Measurements from ENCODE around the gene YOD1. TPM values are rescaled to one million over a fixed set of nuclear protein-coding genes. Genes with fewer than 3 reads are reported as not detected.
A peak's percentile ranks its signal among the peaks of the same experiment; 100 is the strongest.

The YOD1 gene
- total and polyA plus RNA-seq, 7 donors: 1.2 to 7.8 (median 5.2) TPM

DNA sequence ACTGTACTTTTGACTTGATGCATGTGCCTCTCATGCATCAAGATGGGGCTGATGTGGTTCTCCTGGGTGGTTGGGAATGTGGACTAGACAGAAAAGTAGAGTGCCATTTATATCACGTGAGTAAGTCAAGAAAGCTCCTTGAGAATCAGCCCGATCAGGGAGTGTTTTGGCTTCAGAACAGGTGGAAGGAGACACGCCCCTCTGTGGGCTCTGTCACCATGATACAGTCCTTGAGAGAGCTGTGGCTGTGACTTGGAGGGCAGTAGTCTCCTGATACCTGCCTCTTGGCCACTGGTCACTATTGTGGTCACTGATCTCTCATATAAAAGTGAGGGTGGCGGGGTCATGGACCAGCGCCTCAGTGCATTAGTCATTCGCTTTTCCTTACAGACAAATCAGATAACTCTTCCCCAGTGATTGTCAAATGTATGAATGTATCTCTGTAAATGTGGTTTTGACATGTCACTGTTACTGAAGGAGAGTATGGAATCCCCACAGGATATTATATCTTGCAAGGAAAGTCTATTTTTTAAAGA, 28.8 kb upstream of the YOD1 start:
- Histone ChIP-seq H3K4me3 (no peak overlapping the region), H3K27me3 (no peaks in the 10 kb centered on the region), H3K9me3 (no peaks in the 10 kb centered on the region), H3K4me1 (peaks cover 0 to 13% (median 0%) of the 10 kb centered on the region in 4 donors), H3K36me3 (peaks cover 0 to 12% (median 7%) of the 10 kb centered on the region in 4 donors), H3K27ac (no peak overlapping the region)
- no peak for TF ChIP-seq POLR2A (IDR thresholded peaks at IDR 0.05)
- TF ChIP-seq EP300 (IDR thresholded peaks at IDR 0.05): no peak
- TF ChIP-seq, protein P1, sequence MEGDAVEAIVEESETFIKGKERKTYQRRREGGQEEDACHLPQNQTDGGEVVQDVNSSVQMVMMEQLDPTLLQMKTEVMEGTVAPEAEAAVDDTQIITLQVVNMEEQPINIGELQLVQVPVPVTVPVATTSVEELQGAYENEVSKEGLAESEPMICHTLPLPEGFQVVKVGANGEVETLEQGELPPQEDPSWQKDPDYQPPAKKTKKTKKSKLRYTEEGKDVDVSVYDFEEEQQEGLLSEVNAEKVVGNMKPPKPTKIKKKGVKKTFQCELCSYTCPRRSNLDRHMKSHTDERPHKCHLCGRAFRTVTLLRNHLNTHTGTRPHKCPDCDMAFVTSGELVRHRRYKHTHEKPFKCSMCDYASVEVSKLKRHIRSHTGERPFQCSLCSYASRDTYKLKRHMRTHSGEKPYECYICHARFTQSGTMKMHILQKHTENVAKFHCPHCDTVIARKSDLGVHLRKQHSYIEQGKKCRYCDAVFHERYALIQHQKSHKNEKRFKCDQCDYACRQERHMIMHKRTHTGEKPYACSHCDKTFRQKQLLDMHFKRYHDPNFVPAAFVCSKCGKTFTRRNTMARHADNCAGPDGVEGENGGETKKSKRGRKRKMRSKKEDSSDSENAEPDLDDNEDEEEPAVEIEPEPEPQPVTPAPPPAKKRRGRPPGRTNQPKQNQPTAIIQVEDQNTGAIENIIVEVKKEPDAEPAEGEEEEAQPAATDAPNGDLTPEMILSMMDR (IDR thresholded peaks at IDR 0.05): no peak
- TF ChIP-seq POLR2AphosphoS5 (IDR thresholded peaks at IDR 0.05): no peak
- WGBS, 2 donors: 70 to 79% methylated on average over 6 of the region's 6 CpGs
- DNase-seq: no peak
- intact Hi-C loops (cut with DNase I): no loop called here

DNA sequence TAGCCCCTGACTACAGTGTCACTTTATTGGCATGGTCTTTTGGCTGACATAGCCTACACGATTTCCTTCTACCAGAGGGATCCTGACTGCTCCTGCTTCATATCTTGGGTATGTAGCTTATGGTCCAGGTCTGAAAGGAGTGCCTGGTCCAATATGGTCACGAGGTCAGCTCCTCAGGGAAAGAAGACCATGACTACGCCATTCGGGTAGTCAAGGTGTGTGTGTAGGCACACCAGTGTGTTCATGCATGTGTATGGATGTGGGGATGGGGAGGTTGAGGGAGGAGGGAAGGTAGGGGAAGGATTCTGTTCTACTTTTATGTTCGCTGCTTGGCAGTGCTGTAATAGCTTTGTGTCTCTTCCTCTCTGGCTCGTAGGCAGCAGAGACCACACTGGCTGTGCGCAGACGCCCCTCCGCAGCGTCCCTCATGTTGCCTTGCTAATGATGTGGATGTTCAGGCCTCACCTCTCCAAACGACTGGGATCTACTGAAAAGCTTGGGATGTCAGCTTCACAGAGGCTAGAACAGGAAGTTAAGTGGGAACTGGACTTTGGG, 27.6 kb upstream of the YOD1 start:
- Histone ChIP-seq H3K9me3 (no peaks in the 10 kb centered on the region), H3K27me3 (no peaks in the 10 kb centered on the region), H3K4me1 (peaks cover 0 to 13% (median 0%) of the 10 kb centered on the region in 4 donors), H3K36me3 (peaks cover 0 to 16% (median 7%) of the 10 kb centered on the region in 4 donors), H3K4me3 (no peak overlapping the region), H3K27ac (no peak overlapping the region)
- TF ChIP-seq POLR2A (IDR thresholded peaks at IDR 0.05) (no peak), POLR2AphosphoS5 (IDR thresholded peaks at IDR 0.05) (no peak), EP300 (IDR thresholded peaks at IDR 0.05) (no peak)
- TF ChIP-seq, protein P1 (IDR thresholded peaks at IDR 0.05): no peak
- WGBS, 2 donors: 85 to 90% methylated on average over 11 of the region's 11 CpGs
- no peak for DNase-seq
- intact Hi-C loops (cut with DNase I): loop anchor here (1.0 kb wide), 1 partner anchor 28 kb away; no protein-coding TSS in a partner anchor

DNA sequence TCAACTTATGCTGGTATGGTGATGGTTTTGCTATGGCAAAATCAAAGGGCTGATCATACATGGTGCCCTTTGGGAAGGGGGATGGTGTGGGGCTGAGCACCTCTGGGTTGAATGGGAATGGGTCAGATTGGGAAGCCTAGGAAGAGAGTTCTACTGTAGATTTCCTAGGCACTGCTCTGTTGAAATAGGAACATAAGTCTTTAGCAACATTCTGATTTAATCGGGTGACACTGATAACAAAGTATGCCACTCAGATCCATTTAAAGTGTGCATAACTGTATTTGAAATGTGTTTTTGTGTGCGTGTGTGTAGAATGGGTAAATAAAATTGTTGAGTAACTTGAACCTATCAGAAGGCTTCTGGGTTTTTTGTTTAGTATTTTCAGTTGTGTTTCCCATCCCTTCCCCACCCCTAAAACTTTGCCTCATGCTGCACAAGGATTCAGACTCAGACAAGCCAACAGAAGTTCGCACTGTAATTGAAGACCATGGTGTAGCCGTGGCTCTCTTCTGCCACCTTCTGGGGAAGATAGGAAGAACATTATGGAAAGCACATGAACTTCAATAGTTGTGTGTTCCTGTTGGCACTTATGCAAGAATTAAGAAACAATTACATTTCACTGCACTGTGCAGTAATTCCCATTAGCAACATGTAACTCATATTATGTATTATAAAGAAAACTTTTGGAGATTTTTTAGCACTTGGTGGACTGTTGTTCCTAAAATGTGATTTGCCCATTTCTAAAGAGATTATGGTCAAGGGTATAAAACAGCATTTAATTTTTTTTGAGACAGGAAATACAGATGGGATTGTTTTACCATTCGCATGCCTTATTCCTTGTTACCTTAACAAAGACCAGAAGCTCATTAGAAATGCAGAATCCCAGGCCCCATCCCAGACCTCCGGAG, 26.7 kb upstream of the YOD1 start:
- TF ChIP-seq POLR2AphosphoS5 (IDR thresholded peaks at IDR 0.05): no peak
- no peak for TF ChIP-seq EP300 (IDR thresholded peaks at IDR 0.05)
- TF ChIP-seq, protein P1 (IDR thresholded peaks at IDR 0.05): peak; percentile 47 to 83 (median 80)
- peaks cover 0 to 24% (median 7%) of the 10 kb centered on the region in 4 donors for H3K36me3 ChIP-seq
- H3K4me1 ChIP-seq: peaks cover 0 to 13% (median 0%) of the 10 kb centered on the region in 4 donors
- H3K4me3 ChIP-seq: no peak overlapping the region
- intact Hi-C loops (cut with DNase I): loop anchor here (1.0 to 2.0 kb wide), 2 partner anchors 23 to 27 kb away; no protein-coding TSS in a partner anchor
- no peaks in the 10 kb centered on the region for H3K27me3 ChIP-seq
- WGBS, 2 donors: 28 to 53% methylated on average over 6 of the region's 6 CpGs
- peak; percentile 73 for DNase-seq
- H3K27ac ChIP-seq: no peak overlapping the region
- no peaks in the 10 kb centered on the region for H3K9me3 ChIP-seq

DNA sequence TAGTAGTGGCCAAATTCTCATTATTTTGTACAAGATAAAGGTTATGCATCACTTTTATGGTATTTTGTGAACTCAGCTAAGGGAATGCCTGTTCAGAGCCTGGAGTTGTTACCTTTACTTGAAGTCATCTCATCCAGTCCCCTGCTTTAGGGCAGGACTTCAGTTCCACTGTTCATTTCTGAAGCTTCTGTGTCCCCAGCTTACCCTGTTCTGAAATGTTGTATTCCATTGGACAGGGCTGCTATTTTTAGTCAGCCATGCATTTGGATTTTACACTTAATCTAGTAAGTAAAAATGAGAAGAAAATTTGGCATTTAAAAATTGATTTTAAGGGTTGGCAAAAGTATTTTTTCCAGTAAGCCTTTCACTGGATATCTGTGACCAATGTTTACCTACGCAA, 26.0 kb upstream of the YOD1 start:
- 23 to 80% methylated on average over 1 of the region's 1 CpG for WGBS, 2 donors
- Histone ChIP-seq H3K27ac (no peak overlapping the region), H3K27me3 (no peaks in the 10 kb centered on the region), H3K36me3 (peaks cover 0 to 31% (median 9%) of the 10 kb centered on the region in 4 donors), H3K9me3 (no peaks in the 10 kb centered on the region), H3K4me3 (no peak overlapping the region), H3K4me1 (peaks cover 0 to 13% (median 0%) of the 10 kb centered on the region in 4 donors)
- DNase-seq: no peak
- intact Hi-C loops (cut with DNase I): loop anchor here (2.0 kb wide), 1 partner anchor 22 kb away; no protein-coding TSS in a partner anchor
- TF ChIP-seq POLR2AphosphoS5 (IDR thresholded peaks at IDR 0.05) (no peak), POLR2A (IDR thresholded peaks at IDR 0.05) (no peak), EP300 (IDR thresholded peaks at IDR 0.05) (no peak)
- TF ChIP-seq, protein P1 (IDR thresholded peaks at IDR 0.05): no peak

Measured in sigmoid colon (tissue), 7 donors.